K562 (cell line): ENCODE data around the gene PDGFRA. TPM values are rescaled to one million over a fixed set of nuclear protein-coding genes. Genes with fewer than 3 reads are reported as not detected.

Source experiments
- ATAC-seq: fragments of 200-7000 bp; cut with Tn5 transposase; 3 replicates; pipeline ENCODE4 v1.9.1; 2020; ENCODE audit warnings: moderate library complexity
- BruUV-seq: library from RNA; stranded (reverse); fragments of 400-500 nt; replicated peaks from 2 replicates; lab custom pipeline; 2021; lab: Mats Ljungman, UMichigan
- CTCF ChIA-PET: fragments of 300-600 bp; formaldehyde crosslinking; extraction: SDS; loops from one replicate; lab custom pipeline; 2021; ENCODE audit warnings: low intra/inter-chr PET ratio; lab: Yijun Ruan, JAX
- POLR2A ChIA-PET: fragments of 300-600, 350-650 bp; sonication (Branson Sonifier 250); formaldehyde crosslinking; extraction: SDS; loops from one replicate; lab custom pipeline; 2021; ENCODE audit warnings: antibody characterized with exemption, inconsistent platforms; lab: Yijun Ruan, JAX
- DNase-seq, 4 experiments: peaks; one replicate each; pipeline versions ENCODE4 v3.0.0 to v3.0.0-alpha.2; 2011 to 2018; ENCODE audit warnings: low spot score in 3 of 4, mixed read lengths in 3 of 4; ENCODE audit errors: extremely low read depth in 1 of 4
- FAIRE-seq: peaks from 2 replicates; lab custom pipeline; 2011; peaks lifted over from hg19 to GRCh38; lab: Jason Lieb, UNC
- H2AFZ ChIP-seq: 2 replicates; pipeline ENCODE4 v1.6.0; 2011; ENCODE audit warnings: low read depth, low read length, control low read depth, inconsistent platforms
- H3K27ac ChIP-seq: fragments of 200-600 bp; 3 replicates; pipeline ENCODE4 v1.8.0; 2011; ENCODE audit warnings: low read depth, mild to moderate bottlenecking, control low read depth, inconsistent platforms, low read length, moderate library complexity, mixed read lengths; ENCODE audit errors: extremely low read depth
- H3K27me3 ChIP-seq, 2 experiments: fragments of 300-600 bp in 1 of 2; 2 replicates in 1 of 2; 3 replicates in 1 of 2; pipeline versions ENCODE4 v1.6.0 to v1.8.0; 2011; ENCODE audit warnings: inconsistent platforms in 2 of 2, low read length in 2 of 2, mild to moderate bottlenecking in 1 of 2, mixed read lengths in 1 of 2, moderate library complexity in 1 of 2; ENCODE audit not compliant: control insufficient read depth in 2 of 2, insufficient read depth in 2 of 2
- H3K36me3 ChIP-seq: fragments of 300-600 bp; 3 replicates; pipeline ENCODE4 v1.8.0; 2011; ENCODE audit warnings: mild to moderate bottlenecking, low read length, inconsistent platforms; ENCODE audit not compliant: control insufficient read depth, insufficient read depth
- H3K4me1 ChIP-seq, 2 experiments: fragments of 200-600 bp in 1 of 2; replicated peaks in 1 of 2; 2 replicates in 1 of 2; 3 replicates in 1 of 2; pipeline versions ENCODE4 v1.5.1 to v1.8.0; 2011; ENCODE audit warnings: inconsistent platforms in 2 of 2, low read length in 2 of 2, mild to moderate bottlenecking in 1 of 2, mixed read lengths in 1 of 2, moderate library complexity in 1 of 2; ENCODE audit not compliant: control insufficient read depth in 2 of 2, insufficient read depth in 2 of 2
- H3K4me2 ChIP-seq: 2 replicates; pipeline ENCODE4 v1.6.1; 2011; ENCODE audit warnings: low read length, control low read depth, inconsistent platforms, mixed read lengths; ENCODE audit not compliant: insufficient read depth
- H3K4me3 ChIP-seq: fragments of 200-600 bp; sonication (generic), shearing (Covaris generic); 2 replicates; pipeline ENCODE4 v1.5.1; 2016; ENCODE audit warnings: control low read depth, inconsistent platforms
- H3K79me2 ChIP-seq: fragments of 200-600 bp; 3 replicates; pipeline ENCODE4 v1.8.0; 2011; ENCODE audit warnings: low read length, inconsistent platforms; ENCODE audit not compliant: control insufficient read depth, insufficient read depth
- H3K9ac ChIP-seq, 2 experiments: 2 replicates each; pipeline versions ENCODE4 v1.6.0 to v1.6.1; 2011; ENCODE audit warnings: low read depth in 2 of 2, low read length in 2 of 2, control low read depth in 1 of 2, inconsistent platforms in 1 of 2, mild to moderate bottlenecking in 1 of 2, mixed read lengths in 1 of 2; ENCODE audit not compliant: insufficient read depth in 1 of 2
- H3K9me1 ChIP-seq: one replicate; pipeline ENCODE4 v1.6.0; 2011; ENCODE audit warnings: inconsistent platforms, mild to moderate bottlenecking, low read length, moderate library complexity; ENCODE audit not compliant: control insufficient read depth, insufficient read depth
- H3K9me3 ChIP-seq: replicated peaks from 2 replicates; pipeline ENCODE4 v1.5.1; 2011; ENCODE audit warnings: low read depth, low read length, inconsistent platforms; ENCODE audit not compliant: control insufficient read depth, insufficient read depth
- H4K20me1 ChIP-seq: replicated peaks from 2 replicates; pipeline ENCODE4 v1.6.1; 2011; ENCODE audit warnings: low read length, inconsistent platforms, mixed read lengths; ENCODE audit not compliant: control insufficient read depth, insufficient read depth
- ASH1L ChIP-seq: fragments of 450-650 bp; IDR thresholded peaks from 2 replicates; pipeline ENCODE4 v1.6.1; 2018; ENCODE audit warnings: borderline replicate concordance, mild to moderate bottlenecking, low read depth; ENCODE audit not compliant: partially characterized antibody
- BRF2 ChIP-seq: IDR thresholded peaks from 3 replicates; pipeline ENCODE4 v1.6.1; 2011; ENCODE audit warnings: borderline replicate concordance, mild to moderate bottlenecking; ENCODE audit not compliant: insufficient read length, insufficient read depth
- ESRRA ChIP-seq: fragments of 450-650 bp; IDR thresholded peaks from 2 replicates; pipeline ENCODE4 v1.6.1; 2014; ENCODE audit warnings: low read depth, mild to moderate bottlenecking, moderate library complexity, borderline replicate concordance
- ETS1 ChIP-seq: conservative IDR thresholded peaks from 2 replicates; pipeline ENCODE4 v1.6.1; 2011; ENCODE audit warnings: low read depth, mild to moderate bottlenecking, low read length; ENCODE audit not compliant: control insufficient read depth
- IRF1 ChIP-seq: sonication (generic); formaldehyde crosslinking; IDR thresholded peaks from 2 replicates; pipeline ENCODE4 v1.8.0; 2022; ENCODE audit warnings: missing genetic modification reagents, mild to moderate bottlenecking, borderline replicate concordance
- KHSRP ChIP-seq: fragments of 450-650 bp; IDR thresholded peaks from 2 replicates; pipeline ENCODE4 v1.6.1; 2017
- PATZ1 ChIP-seq: fragments of 250-450 bp; sonication (Bioruptor Pico); IDR thresholded peaks from 2 replicates; pipeline ENCODE4 v1.5.0; 2020; ENCODE audit warnings: mild to moderate bottlenecking, borderline replicate concordance
- PKNOX1 ChIP-seq: fragments of 450-650 bp; IDR thresholded peaks from 2 replicates; pipeline ENCODE4 v1.6.1; 2016
- SMAD2 ChIP-seq: fragments of 150-350 bp; IDR thresholded peaks from 2 replicates; pipeline ENCODE4 v1.6.1; 2014; ENCODE audit warnings: low read depth, mild to moderate bottlenecking, low read length
- TCF7L2 ChIP-seq: fragments of 150-350 bp; IDR thresholded peaks from 2 replicates; pipeline ENCODE4 v1.6.1; 2016; ENCODE audit warnings: low read depth, mild to moderate bottlenecking, low read length, moderate library complexity
- ZC3H11A ChIP-seq: IDR thresholded peaks from 2 replicates; pipeline ENCODE4 v1.6.1; 2012; ENCODE audit warnings: low read depth, low read length, improper control_type of control experiment
- ZNF280B ChIP-seq: fragments of 250-450 bp; sonication (Bioruptor Pico); IDR thresholded peaks from 2 replicates; pipeline ENCODE4 v1.5.1; 2021; ENCODE audit warnings: mild to moderate bottlenecking
- ZNF785 ChIP-seq: fragments of 250-450 bp; sonication (Bioruptor Pico); IDR thresholded peaks from 2 replicates; pipeline ENCODE4 v1.4.0; 2020; ENCODE audit warnings: mild to moderate bottlenecking
- WGBS: fragments of 100-300 bp; shearing (Covaris generic); methylation state at CpG from one replicate; pipeline ENCODE4 v1.1.6; 2016; ENCODE audit warnings: low coverage, mixed read lengths; ENCODE audit not compliant: insufficient coverage; ENCODE audit errors: missing lambda C conversion rate; 5-methylcytosine and 5-hydroxymethylcytosine counted together
- in situ Hi-C: fragments of 300-500 bp; cut with MboI; formaldehyde crosslinking; loops from 4 replicates; pipeline ENCODE4 v1.15.0; 2018; ENCODE audit warnings: inconsistent platforms, mixed read lengths
- intact Hi-C: fragments of 100-400 bp; cut with micrococcal nuclease; formaldehyde crosslinking; loops from 2 replicates; pipeline ENCODE4 v1.14.2; 2022
- polyA plus RNA-seq, 8 experiments: library from polyadenylated mRNA; depleted of rRNA in 4 of 8; stranded (reverse) in 5 of 8; unstranded in 3 of 8; fragments of >200 nt; fragmentation: Nextera tagmentation in 2 of 8; fragmentation: Illumina TruSeq in 1 of 8; extraction: Ambion mirVana in 2 of 8; extraction: Trizol in 1 of 8; gene quantifications; 2 replicates each; pipeline versions ENCODE4 v1.2.1 to v1.2.3, GENCODE V29; 2011 to 2014; ENCODE audit warnings: inconsistent platforms in 1 of 8, missing spikeins in 1 of 8
- total RNA-seq, 7 experiments: library from RNA; depleted of rRNA in 6 of 7; stranded (reverse); fragments of >200 nt in 6 of 7; fragmentation: Illumina TruSeq in 2 of 7; extraction: Trizol in 2 of 7; gene quantifications; 2 replicates each; pipeline versions ENCODE4 v1.2.1 to v1.2.3, GENCODE V29; 2011 to 2021; ENCODE audit warnings: low replicate concordance in 1 of 7

Gene PDGFRA
- total and polyA plus RNA-seq, 9 of the 15 experiments (the other 6 are each of a cell fraction or from before 2014, with no cell fraction given), result 0.40 TPM; not detected in 8

GRCh38 chr4:54272051-54272450 is 43.0 kb downstream of the PDGFRA start (continued):
- TF ChIP-seq BRF2, result no peak
- TF ChIP-seq ZC3H11A, result no peak
- no peak for TF ChIP-seq IRF1 (CRISPR knock-in tag)
- TF ChIP-seq ESRRA, result no peak
- TF ChIP-seq, all 486 proteins: peak for 0

GRCh38 chr4:54274264-54274663 is 45.2 kb downstream of the PDGFRA start:
- no peak for FAIRE-seq
- ChIA-PET CTCF (no interaction called here), POLR2A (no interaction called here)
- 0% methylated on average over 3 of the region's 3 CpGs for WGBS
- no peaks in the 10 kb centered on the region for H3K9me3 ChIP-seq
- H4K20me1 ChIP-seq, result no peaks in the 10 kb centered on the region; the same call in 1 of the 2 replicates
- H3K4me1 ChIP-seq, result no peaks in the 10 kb centered on the region
- H3K27me3 ChIP-seq, result peaks cover 0 to 12% of the 10 kb centered on the region in 2 experiments; a peak in 2 of 5 replicates
- no peak overlapping the region for H3K4me3 ChIP-seq
- H3K9ac ChIP-seq, result no peak overlapping the region
- no peaks in the 10 kb centered on the region for H3K9me1 ChIP-seq
- H3K79me2 ChIP-seq, result no peaks in the 10 kb centered on the region
- H3K4me2 ChIP-seq, result no peak overlapping the region
- no peak overlapping the region for H2AFZ ChIP-seq
- ATAC-seq, result no peak
- DNase-seq, result no peak
- intact Hi-C loops, result no loop called here
- no peaks in the 10 kb centered on the region for H3K36me3 ChIP-seq
- H3K27ac ChIP-seq, result no peak overlapping the region
- in situ Hi-C loops, result no loop called here
- BruUV-seq, result no TSS peak
- TF ChIP-seq ETS1, result no peak
- TF ChIP-seq KHSRP, result no peak
- TF ChIP-seq ZNF785, result no peak
- no peak for TF ChIP-seq ASH1L
- no peak for TF ChIP-seq PATZ1 (CRISPR knock-in tag)
- TF ChIP-seq TCF7L2, result no peak
- TF ChIP-seq ZNF280B (CRISPR knock-in tag), result no peak
- TF ChIP-seq PKNOX1, result no peak
- no peak for TF ChIP-seq SMAD2
